ENCODE measurements around the gene ICE1.
"Not testable (repeated sequence)": the region's sequence is repeated elsewhere in the genome, so short reads cannot be mapped to it uniquely, and the experiment has no call there.

Gene ICE1

GRCh38 chr5:5401095-5401494 lies 21.4 kb upstream of the ICE1 start:
- no peak for DNase-seq

- no peak for DNase-seq
Measured at GRCh38 chr5:5403741-5404140, 18.7 kb upstream of the ICE1 start.

- DNase-seq, result no peak
Measured at GRCh38 chr5:5404381-5404780, 18.1 kb upstream of the ICE1 start.

GRCh38 chr5:5405441-5405840 lies 17.0 kb upstream of the ICE1 start:
- DNase-seq, result no peak

DNA sequence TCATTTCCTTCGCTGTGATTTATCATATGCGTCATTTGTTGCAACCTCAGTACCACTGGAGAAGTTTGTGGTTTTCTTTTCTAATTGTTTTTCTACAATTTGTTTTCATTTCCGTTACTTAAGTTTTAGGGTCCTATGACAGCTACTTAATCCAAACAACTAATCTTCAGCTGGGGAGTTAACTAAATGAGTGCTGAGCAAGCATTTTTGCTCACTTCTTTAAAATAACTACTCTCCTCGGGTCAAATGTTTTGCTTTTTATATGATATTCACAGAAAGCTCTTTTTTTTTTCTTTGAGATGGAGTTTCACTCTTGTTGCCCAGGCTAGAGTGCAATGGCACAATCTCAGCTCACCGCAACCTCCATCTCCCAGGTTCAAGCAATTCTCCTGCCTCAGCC lies 14.6 kb upstream of the ICE1 start:
- no peak for DNase-seq

DNA sequence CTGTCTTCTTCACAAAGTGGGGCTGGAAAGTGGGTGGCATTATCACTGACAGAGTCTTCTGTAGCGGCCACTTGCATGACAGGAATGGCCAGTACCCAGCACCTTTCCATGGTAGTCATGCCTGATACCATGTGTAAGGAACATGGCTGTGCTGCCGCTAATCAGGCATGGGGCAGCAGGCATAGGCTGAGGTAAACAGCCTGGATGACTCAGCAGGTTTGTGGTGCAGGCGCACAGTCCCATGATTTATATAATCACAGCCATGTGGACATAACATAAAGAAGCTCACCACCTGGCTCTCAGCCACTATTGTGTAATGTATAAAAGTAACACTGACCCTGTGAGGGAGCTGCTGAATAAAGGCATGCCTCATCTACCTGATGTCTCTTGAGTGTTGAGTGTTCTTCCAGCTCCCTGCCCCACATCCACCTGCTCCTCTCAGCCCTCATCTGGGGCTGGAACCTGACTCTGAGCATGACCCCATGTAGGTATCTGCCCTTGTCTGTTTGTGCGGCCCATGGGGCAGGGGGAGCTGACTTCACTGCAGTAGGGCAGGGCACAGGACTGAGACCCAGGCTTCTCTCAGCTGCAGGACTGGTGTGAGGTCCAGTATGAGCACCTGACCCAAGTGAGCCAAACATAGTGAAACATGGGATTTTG lies 13.2 kb upstream of the ICE1 start:
- DNase-seq, result no peak

DNA sequence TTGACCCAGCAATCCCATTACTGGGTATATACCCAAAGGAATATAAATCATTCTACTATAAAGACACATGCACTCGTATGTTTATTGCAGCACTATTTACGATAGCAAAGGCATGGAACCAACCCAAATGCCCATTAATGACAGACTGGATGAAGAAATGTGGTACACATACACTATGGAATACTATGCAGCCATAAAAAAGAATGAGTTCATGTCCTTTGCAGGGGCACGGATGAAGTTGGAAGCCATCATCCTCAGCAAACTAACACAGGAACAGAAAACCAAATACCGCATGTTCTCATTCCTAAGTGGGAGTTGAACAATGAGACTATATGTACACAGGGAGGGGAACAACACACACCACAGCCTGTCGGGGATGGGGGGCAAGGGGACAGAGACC lies 8.6 kb upstream of the ICE1 start:
- DNase-seq, result not testable (repeated sequence)

GRCh38 chr5:5414999-5415398 lies 7.5 kb upstream of the ICE1 start:
- no peak for DNase-seq

GRCh38 chr5:5416733-5417132 lies 5.7 kb upstream of the ICE1 start:
- no peak for DNase-seq

DNA sequence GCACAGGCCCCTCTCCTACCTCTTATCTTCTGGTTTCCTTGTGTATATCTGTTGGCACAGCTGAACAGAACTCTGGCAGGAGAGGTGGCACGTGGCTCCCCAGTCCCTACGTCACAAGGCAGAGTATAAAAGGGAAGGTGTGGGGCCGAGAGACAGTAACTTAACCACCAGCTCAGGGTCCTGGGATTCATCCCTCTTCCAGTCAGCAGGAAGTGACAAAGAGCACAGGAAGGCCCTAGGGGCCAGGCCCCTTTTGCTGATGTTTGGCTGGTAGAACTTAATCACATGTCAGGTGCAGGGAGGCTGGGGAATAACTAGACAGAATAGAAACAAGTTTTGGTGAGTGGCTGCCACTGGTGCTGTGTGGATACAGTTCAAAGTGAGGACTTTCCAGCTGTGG lies 4.5 kb upstream of the ICE1 start:
- DNase-seq, result no peak

DNA sequence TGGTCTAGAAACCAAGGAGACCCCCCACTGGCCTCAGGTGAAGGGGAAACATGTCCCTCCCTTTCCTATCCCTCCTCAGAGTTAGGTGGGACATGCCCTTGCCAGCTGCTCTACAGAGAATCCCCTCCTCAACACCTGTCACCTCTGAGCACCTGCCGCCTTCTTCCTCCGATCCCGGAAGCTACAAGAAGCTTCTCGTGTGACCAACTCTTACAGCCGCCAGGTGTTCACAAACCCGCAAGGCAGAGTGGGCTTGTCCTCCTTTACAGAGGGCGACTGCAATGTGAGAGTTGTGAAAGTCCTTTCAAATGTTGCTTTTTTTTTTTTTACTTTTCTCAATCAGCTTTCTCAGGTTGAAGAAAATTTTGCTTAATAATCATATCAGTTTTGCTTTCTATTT lies 3.7 kb upstream of the ICE1 start:
- DNase-seq, result peak; percentile 9

GRCh38 chr5:5419291-5420210 lies 2.9 kb upstream of the ICE1 start:
- DNase-seq, result peak; percentile 43

DNA sequence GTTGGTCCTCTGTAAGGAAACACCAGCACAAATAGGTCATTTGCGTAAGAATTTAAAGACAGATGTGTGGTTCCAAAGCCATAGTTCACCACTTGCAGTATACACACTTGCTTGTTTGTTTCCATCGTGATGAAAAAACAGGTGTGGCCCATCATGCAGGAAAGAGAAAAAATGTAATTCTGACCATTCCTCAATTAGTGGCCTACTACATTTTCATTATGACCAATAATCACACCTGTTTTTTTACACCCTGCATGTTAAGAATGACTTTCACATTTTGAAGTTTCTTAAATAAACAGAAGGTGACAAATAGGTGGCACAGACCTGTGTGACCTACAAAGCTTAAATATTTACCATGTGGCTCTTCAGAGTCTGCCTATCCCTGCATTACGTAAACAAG lies 2.2 kb upstream of the ICE1 start:
- no peak for DNase-seq

- DNase-seq, result no peak
Measured at GRCh38 chr5:5421149-5421960, 1.1 kb upstream of the ICE1 start.

DNA sequence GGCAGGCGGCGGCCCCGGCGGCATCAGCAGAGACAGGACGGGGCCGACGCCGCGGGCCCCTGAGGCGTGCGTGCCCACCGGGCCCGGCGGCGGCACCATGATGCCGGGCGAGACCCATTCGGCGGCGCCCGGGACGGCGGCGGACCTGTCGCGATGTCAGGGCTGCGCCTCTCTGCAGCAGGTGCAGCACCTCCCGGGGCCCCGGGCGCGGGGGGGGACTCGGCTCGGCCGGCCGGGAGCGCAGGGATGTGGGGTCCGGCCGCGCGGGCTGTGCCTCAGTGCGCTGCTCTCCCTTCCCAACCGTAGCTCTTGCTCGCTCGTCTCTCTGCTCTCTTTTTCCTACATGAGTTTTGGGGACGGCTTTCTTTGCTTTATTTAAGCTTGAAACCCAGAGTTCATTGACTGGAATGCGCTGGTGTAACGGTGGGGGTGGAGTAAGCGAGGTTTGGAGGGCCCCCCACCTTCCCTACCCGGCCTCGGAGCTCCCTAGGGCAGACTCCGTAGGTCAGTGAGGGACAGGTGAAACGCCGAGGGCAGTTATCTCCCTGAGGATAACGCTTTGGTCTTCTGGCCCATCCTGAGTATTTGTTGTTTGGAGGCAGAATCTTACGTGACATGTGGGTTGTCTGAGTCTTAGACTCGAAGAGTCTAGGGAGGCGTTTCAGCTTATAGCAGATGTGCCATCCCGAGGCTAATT lies 490 bp downstream of the ICE1 start:
- no peak for DNase-seq

- no peak for DNase-seq
Measured at GRCh38 chr5:5423586-5423985, 1.1 kb downstream of the ICE1 start.

GRCh38 chr5:5424736-5425135 lies 2.3 kb downstream of the ICE1 start:
- no peak for DNase-seq

DNA sequence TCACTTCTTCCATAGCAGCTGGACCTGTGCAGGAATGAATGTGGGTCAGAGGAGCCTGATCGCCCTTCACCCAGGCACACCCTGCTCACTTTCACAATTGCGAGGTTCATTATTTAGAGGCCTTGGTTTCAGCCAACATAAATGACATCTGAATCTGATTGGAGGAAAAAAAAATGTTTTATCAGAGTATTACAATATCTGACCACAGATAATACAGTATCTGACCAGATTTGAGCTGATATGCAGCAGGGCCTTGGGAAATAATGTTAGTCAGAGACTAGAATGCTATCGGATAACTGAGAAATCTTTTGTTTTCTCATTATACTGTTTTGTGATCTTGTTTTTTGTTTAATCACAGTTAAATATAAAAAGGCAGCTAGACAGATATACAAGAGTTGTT lies 7.7 kb downstream of the ICE1 start:
- no peak for DNase-seq

DNA sequence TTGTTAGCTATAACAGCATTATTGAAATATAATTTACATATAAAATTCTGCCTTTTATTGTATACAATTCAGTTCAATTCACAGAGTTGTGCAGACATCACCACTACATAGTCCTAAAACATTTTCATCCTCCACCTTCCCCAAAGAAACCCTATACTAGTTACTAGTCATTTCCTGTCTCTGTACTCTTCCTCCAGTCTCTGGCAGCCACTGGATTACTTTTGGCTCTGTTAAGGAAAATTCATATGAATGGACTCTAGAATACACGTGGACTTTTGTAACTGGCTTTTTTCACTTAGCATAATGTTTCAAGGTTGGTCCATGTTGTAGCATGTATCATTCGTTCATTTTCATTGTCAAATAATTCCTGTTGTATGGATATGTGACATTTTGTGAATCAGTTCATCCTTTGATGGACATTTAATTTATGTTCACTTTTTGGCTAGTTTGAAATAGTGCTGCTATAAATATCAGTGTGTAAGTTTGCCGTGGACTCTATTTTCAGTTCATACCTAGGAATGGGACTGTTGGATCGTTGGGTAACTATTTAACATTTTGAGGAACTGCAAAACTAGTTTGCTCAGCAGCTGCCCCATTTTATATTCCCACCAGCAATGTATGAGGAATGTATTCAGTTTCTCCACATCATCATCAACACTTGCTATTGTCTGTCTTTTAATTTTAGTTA lies 9.7 kb downstream of the ICE1 start:
- no peak for DNase-seq

- DNase-seq, result no peak
Measured at GRCh38 chr5:5436203-5436760, 13.8 kb downstream of the ICE1 start.

DNA sequence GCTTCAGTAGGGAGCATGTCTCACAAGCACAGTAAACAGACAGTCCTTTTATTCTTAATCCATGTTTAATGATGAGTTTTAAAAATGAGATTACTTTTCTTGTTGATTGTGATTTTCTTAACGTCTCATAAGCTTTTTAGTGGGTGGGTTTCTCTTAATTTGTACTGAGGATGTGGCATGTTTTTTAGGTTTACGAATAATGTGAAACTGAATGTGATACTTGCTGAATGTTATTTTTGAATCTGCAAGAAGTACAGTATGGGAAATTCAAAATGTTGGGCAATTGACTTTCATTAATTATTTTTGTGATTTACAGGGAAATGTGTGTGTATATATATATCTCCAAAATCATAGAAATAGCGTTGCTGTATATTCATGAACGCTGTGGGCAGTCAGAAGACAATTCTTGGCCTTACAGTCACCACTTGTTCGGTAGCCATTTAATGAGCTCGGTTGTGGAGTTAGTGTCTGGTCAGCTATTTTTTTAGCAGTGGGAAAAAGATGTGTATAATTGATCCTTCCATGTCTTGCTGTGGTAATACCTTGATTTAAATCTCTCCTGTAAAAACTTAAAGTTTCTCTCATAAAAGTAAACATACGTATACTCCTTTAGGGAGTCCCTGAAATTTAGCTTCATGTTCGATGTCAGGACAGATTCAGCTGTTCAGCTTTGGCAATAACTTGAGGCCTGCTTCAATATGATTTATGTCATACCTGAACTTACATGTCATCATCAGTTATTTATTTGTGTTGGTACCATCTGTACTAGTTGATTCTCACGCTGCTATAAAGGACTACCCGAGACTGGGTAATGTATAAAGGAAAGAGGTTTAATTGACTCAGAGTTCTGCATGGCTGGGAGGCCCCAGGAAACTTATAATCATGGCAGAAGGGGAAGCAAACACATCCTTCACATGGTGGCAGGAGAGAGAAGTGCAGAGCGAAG lies 15.0 kb downstream of the ICE1 start:
- DNase-seq, result no peak
